Fibroblast of lung (primary cell): ENCODE results near the gene TRIM23. TPM values are rescaled to one million over a fixed set of nuclear protein-coding genes. Genes with fewer than 3 reads are reported as not detected.
A peak's percentile ranks its signal among the peaks of the same experiment; 100 is the strongest.

ENCODE experiments used
- DNase-seq, 2 donors: peaks; one replicate each; pipeline versions ENCODE4 v3.0.0 to v3.0.0-alpha.2; 2010; ENCODE audit warnings: low read depth in 2 of 2
- H2AFZ ChIP-seq: 2 replicates; pipeline ENCODE4 v1.5.1; 2012; ENCODE audit warnings: low read length, control low read depth, inconsistent platforms
- H3K27ac ChIP-seq: 2 replicates; pipeline ENCODE4 v1.5.1; 2011; ENCODE audit warnings: low read length, control low read depth; ENCODE audit not compliant: insufficient read depth
- H3K27me3 ChIP-seq: 2 replicates; pipeline ENCODE4 v1.5.1; 2011; ENCODE audit warnings: mild to moderate bottlenecking, low read length; ENCODE audit not compliant: control insufficient read depth, insufficient read depth
- H3K36me3 ChIP-seq: 2 replicates; pipeline ENCODE4 v1.5.1; 2011; ENCODE audit warnings: low read length; ENCODE audit not compliant: control insufficient read depth, insufficient read depth
- H3K4me1 ChIP-seq: 2 replicates; pipeline ENCODE4 v1.5.1; 2011; ENCODE audit warnings: low read length; ENCODE audit not compliant: control insufficient read depth, insufficient read depth; ENCODE audit errors: extremely low read depth
- H3K4me2 ChIP-seq: 2 replicates; pipeline ENCODE4 v1.5.1; 2011; ENCODE audit warnings: low read length, control low read depth; ENCODE audit not compliant: insufficient read depth; ENCODE audit errors: extremely low read depth
- H3K4me3 ChIP-seq, 4 experiments: fragments of 200-600 bp in 1 of 4; sonication (generic) in 1 of 4; replicated peaks in 1 of 4; 2 replicates each; pipeline ENCODE4 v1.5.1; 2011 to 2016; ENCODE audit warnings: low read length in 4 of 4, low read depth in 3 of 4, mild to moderate bottlenecking in 3 of 4, control low read depth in 2 of 4, inconsistent platforms in 1 of 4, mixed read lengths in 1 of 4; ENCODE audit not compliant: insufficient read depth in 1 of 4; ENCODE audit errors: control extremely low read depth in 1 of 4
- H3K79me2 ChIP-seq: 2 replicates; pipeline ENCODE4 v1.5.1; 2012; ENCODE audit warnings: mild to moderate bottlenecking, low read length, inconsistent platforms; ENCODE audit not compliant: control insufficient read depth, insufficient read depth
- H3K9ac ChIP-seq: 2 replicates; pipeline ENCODE4 v1.5.1; 2011; ENCODE audit warnings: mild to moderate bottlenecking, low read length, control low read depth; ENCODE audit not compliant: insufficient read depth
- H3K9me3 ChIP-seq: 2 replicates; pipeline ENCODE4 v1.5.1; 2012; ENCODE audit warnings: low read depth, low read length; ENCODE audit not compliant: control insufficient read depth, insufficient read depth
- H4K20me1 ChIP-seq: 2 replicates; pipeline ENCODE4 v1.5.1; 2011; ENCODE audit warnings: low read length; ENCODE audit not compliant: control insufficient read depth, insufficient read depth; ENCODE audit errors: extremely low read depth
- EZH2 ChIP-seq: IDR thresholded peaks from 2 replicates; pipeline ENCODE4 v1.5.1; 2012; ENCODE audit warnings: low read length, control low read depth, mild to moderate bottlenecking; ENCODE audit errors: missing control alignments
- polyA plus RNA-seq, 2 donors: library from polyadenylated mRNA; depleted of rRNA in 1 of 2; stranded (reverse) in 1 of 2; unstranded in 1 of 2; fragments of >200 nt; gene quantifications; 2 replicates each; pipeline ENCODE4 v1.2.1, GENCODE V29; 2011 to 2012; ENCODE audit warnings: missing spikeins in 1 of 2
- total RNA-seq: library from RNA; depleted of rRNA; stranded (reverse); fragments of >200 nt; gene quantifications from 2 replicates; pipeline ENCODE4 v1.2.1, GENCODE V29; 2014
- TF ChIP-seq, protein P1 (sequence below), 2 donors: IDR thresholded peaks in 1 of 2; conservative IDR thresholded peaks in 1 of 2; 1 replicate in 1 of 2; 2 replicates in 1 of 2; pipeline ENCODE4 v1.5.1; 2011 to 2012; ENCODE audit warnings: low read length in 2 of 2, control low read depth in 1 of 2, inconsistent platforms in 1 of 2, low read depth in 1 of 2, mild to moderate bottlenecking in 1 of 2

The TRIM23 gene
- total and polyA plus RNA-seq, 2 donors (not counting 1 experiment from before 2014, with no cell fraction given): 14.1 to 48.6 TPM

DNA sequence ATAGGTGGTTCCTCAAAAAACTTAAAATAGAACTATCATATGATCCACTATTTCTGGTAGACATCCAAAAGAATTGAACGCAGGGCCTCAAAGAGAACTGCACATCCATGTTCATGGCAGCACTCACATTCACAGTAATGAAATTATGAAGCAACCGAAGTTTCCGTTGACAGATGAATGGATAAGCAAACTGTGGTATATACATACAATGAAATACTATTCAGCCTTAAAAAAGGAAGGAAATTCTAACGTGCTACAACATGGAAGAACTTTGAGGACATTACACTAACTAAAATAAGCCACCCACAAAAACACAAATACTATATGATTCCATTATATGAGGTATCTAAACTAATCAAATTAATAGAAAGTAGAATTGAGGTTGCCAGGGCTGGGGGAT lies 79.7 kb downstream of the TRIM23 start:
- Histone ChIP-seq H3K9ac (no peak overlapping the region), H3K9me3 (no peaks in the 10 kb centered on the region), H3K4me2 (no peak overlapping the region), H3K4me3 (no peak overlapping the region), H2AFZ (no peak overlapping the region), H3K27ac (no peak overlapping the region), H3K79me2 (no peaks in the 10 kb centered on the region), H3K36me3 (no peaks in the 10 kb centered on the region), H3K27me3 (no peaks in the 10 kb centered on the region), H3K4me1 (no peaks in the 10 kb centered on the region), H4K20me1 (no peaks in the 10 kb centered on the region)
- no peak for DNase-seq
- TF ChIP-seq, protein P1, sequence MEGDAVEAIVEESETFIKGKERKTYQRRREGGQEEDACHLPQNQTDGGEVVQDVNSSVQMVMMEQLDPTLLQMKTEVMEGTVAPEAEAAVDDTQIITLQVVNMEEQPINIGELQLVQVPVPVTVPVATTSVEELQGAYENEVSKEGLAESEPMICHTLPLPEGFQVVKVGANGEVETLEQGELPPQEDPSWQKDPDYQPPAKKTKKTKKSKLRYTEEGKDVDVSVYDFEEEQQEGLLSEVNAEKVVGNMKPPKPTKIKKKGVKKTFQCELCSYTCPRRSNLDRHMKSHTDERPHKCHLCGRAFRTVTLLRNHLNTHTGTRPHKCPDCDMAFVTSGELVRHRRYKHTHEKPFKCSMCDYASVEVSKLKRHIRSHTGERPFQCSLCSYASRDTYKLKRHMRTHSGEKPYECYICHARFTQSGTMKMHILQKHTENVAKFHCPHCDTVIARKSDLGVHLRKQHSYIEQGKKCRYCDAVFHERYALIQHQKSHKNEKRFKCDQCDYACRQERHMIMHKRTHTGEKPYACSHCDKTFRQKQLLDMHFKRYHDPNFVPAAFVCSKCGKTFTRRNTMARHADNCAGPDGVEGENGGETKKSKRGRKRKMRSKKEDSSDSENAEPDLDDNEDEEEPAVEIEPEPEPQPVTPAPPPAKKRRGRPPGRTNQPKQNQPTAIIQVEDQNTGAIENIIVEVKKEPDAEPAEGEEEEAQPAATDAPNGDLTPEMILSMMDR (conservative IDR thresholded peaks at IDR 0.05 in 1 of 2, IDR thresholded peaks at IDR 0.05 in 1 of 2; ENCODE audit: low read depth in 1 of 2, low read length in 2 of 2): no peak
- TF ChIP-seq EZH2: no peak

DNA sequence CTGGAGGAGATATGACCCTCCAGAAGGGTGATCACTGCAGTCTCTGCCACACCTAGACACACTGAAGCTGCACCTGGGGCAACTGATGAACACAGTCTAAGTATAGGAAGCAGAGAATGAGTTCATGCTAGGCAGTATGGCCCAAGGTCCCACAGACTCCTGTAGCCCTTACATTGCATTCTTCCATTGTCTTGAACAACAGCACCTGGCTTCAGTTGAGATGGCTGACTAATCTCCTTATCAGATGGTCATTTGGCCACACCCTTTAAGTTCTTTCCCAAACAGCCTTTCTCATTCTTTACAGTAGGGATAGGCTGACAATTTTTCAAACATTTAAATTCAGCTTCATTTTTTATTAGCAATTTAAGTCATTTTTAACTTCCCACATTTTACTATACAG lies 84.3 kb downstream of the TRIM23 start:
- H3K9ac ChIP-seq: no peak overlapping the region
- H3K9me3 ChIP-seq: no peaks in the 10 kb centered on the region
- H3K4me3 ChIP-seq: no peak overlapping the region
- no peak overlapping the region for H3K4me2 ChIP-seq
- TF ChIP-seq, protein P1 (conservative IDR thresholded peaks at IDR 0.05 in 1 of 2, IDR thresholded peaks at IDR 0.05 in 1 of 2; ENCODE audit: low read depth in 1 of 2, low read length in 2 of 2): no peak
- TF ChIP-seq EZH2: no peak
- no peaks in the 10 kb centered on the region for H3K4me1 ChIP-seq
- peak in 1 of 2 donors; percentile 36 for DNase-seq
- no peaks in the 10 kb centered on the region for H3K27me3 ChIP-seq
- H4K20me1 ChIP-seq: no peaks in the 10 kb centered on the region
- no peaks in the 10 kb centered on the region for H3K79me2 ChIP-seq
- H3K27ac ChIP-seq: no peak overlapping the region
- no peaks in the 10 kb centered on the region for H3K36me3 ChIP-seq
- no peak overlapping the region for H2AFZ ChIP-seq

Other genes starting within 250 kb of the TRIM23 start
- 45.2 and 48.3 TPM in 2 replicates for gene ADAMTS6, start 142.4 kb downstream of the TRIM23 start, total RNA-seq
- 4.1 and 7.5 TPM in 2 replicates for gene ADAMTS6, start 142.4 kb downstream of the TRIM23 start, polyA plus RNA-seq
- gene CENPK, start 61.2 kb downstream of the TRIM23 start, total RNA-seq: 4.9 and 7.1 TPM in 2 replicates
- gene CENPK, start 61.2 kb downstream of the TRIM23 start, polyA plus RNA-seq: 11.2 and 16.0 TPM in 2 replicates
- gene PPWD1, start 61.0 kb downstream of the TRIM23 start, total RNA-seq: 41.5 and 52.9 TPM in 2 replicates
- gene PPWD1, start 61.0 kb downstream of the TRIM23 start, polyA plus RNA-seq: 7.0 and 7.3 TPM in 2 replicates
- 3.5 and 4.4 TPM in 2 replicates for gene SHLD3, start 694 bp upstream of the TRIM23 start, total RNA-seq
- gene SHLD3, start 694 bp upstream of the TRIM23 start, polyA plus RNA-seq: 2.9 and 3.3 TPM in 2 replicates
- gene TRAPPC13, start 694 bp upstream of the TRIM23 start, total RNA-seq: 23.9 and 34.8 TPM in 2 replicates
- gene TRAPPC13, start 694 bp upstream of the TRIM23 start, polyA plus RNA-seq: 20.1 and 22.8 TPM in 2 replicates
- 14.1 and 32.4 TPM in 2 replicates for gene SGTB, start 97.8 kb upstream of the TRIM23 start, total RNA-seq
- gene SGTB, start 97.8 kb upstream of the TRIM23 start, polyA plus RNA-seq: 15.5 and 18.7 TPM in 2 replicates
- 16.2 and 33.7 TPM in 2 replicates for gene NLN, start 97.9 kb upstream of the TRIM23 start, total RNA-seq
- 29.2 and 35.2 TPM in 2 replicates for gene NLN, start 97.9 kb upstream of the TRIM23 start, polyA plus RNA-seq